ENCODE results near the gene NUBP1. TPM values are rescaled to one million over a fixed set of nuclear protein-coding genes. Genes with fewer than 3 reads are reported as not detected.

NUBP1 gene
- total RNA-seq, 1 experiment from 2014 or later = 17.3 TPM

- H3K36me3 Mint-ChIP-seq (ENCODE audit: insufficient read depth, unreplicated experiment) = peaks cover 9% of the 10 kb centered on the region
- H3K4me3 Mint-ChIP-seq (ENCODE audit: unreplicated experiment) = peak overlapping the region; percentile 95
- POLR2A ChIA-PET = interaction anchor here (0.5 to 1.5 kb wide), 4 partner anchors 85 to 199 kb away, joined by 3 to 5 read pairs (median 4); partner anchors contain the start of genes CIITA and DEXI
- CTCF ChIA-PET = interaction anchor here (0.7 to 3.3 kb wide), 4 partner anchors 134 to 229 kb away, joined by 3 to 31 read pairs (median 8); partner anchors contain the start of gene CIITA
- H3K4me1 Mint-ChIP-seq (ENCODE audit: insufficient read depth, unreplicated experiment) = peaks cover 16% of the 10 kb centered on the region
- H3K27ac Mint-ChIP-seq (ENCODE audit: low read depth, unreplicated experiment) = peak overlapping the region; percentile 100
- no peak for DNase-seq (ENCODE audit: unreplicated experiment)
- intact Hi-C loops (cut with micrococcal nuclease) = loop anchor here (5.0 kb wide), 1 partner anchor 134 kb away; the partner anchor contains the start of gene CIITA
- TF ChIP-seq CTCF (IDR thresholded peaks at IDR 0.05; ENCODE audit: unreplicated experiment) = no peak
- no TSS peak for BruUV-seq (replicated peaks)
- H3K9me3 Mint-ChIP-seq (ENCODE audit: unreplicated experiment) = no peaks in the 10 kb centered on the region
- no peaks in the 10 kb centered on the region for H3K27me3 Mint-ChIP-seq (ENCODE audit: insufficient read depth, unreplicated experiment)
These were observed 424 bp upstream of the NUBP1 start for GRCh38 chr16:10743227-10743609.

- Mint-ChIP-seq H3K36me3 (ENCODE audit: insufficient read depth, unreplicated experiment) (peaks cover 21% of the 10 kb centered on the region), H3K4me3 (ENCODE audit: unreplicated experiment) (peak overlapping the region; percentile 95), H3K27me3 (ENCODE audit: insufficient read depth, unreplicated experiment) (no peaks in the 10 kb centered on the region), H3K27ac (ENCODE audit: low read depth, unreplicated experiment) (peak overlapping the region; percentile 100), H3K4me1 (ENCODE audit: insufficient read depth, unreplicated experiment) (peaks cover 16% of the 10 kb centered on the region), H3K9me3 (ENCODE audit: unreplicated experiment) (no peaks in the 10 kb centered on the region)
- no peak for DNase-seq (ENCODE audit: unreplicated experiment)
- ChIA-PET POLR2A (interaction anchor here (0.6 to 1.5 kb wide), 11 partner anchors 15 to 1876 kb away, joined by 3 to 8 read pairs (median 3); partner anchors contain the start of genes CARHSP1 and DEXI), CTCF (interaction anchor here (0.6 to 3.3 kb wide), 10 partner anchors 13 to 1603 kb away, joined by 3 to 31 read pairs (median 4); no protein-coding TSS in a partner anchor)
- BruUV-seq (replicated peaks) = TSS peak; percentile 76
- intact Hi-C loops (cut with micrococcal nuclease) = loop anchor here (2.0 to 5.0 kb wide), 2 partner anchors 133 to 174 kb away; partner anchors contain the start of gene CIITA
- TF ChIP-seq CTCF (IDR thresholded peaks at IDR 0.05; ENCODE audit: unreplicated experiment) = no peak
These were observed 858 bp downstream of the NUBP1 start for GRCh38 chr16:10744370-10745030.

GRCh38 chr16:10745841-10746240, 2.2 kb downstream of the NUBP1 start:
- POLR2A ChIA-PET = no interaction called here
- Mint-ChIP-seq H3K27ac (ENCODE audit: low read depth, unreplicated experiment) (no peak overlapping the region), H3K36me3 (ENCODE audit: insufficient read depth, unreplicated experiment) (peaks cover 26% of the 10 kb centered on the region), H3K9me3 (ENCODE audit: unreplicated experiment) (no peaks in the 10 kb centered on the region), H3K27me3 (ENCODE audit: insufficient read depth, unreplicated experiment) (no peaks in the 10 kb centered on the region), H3K4me3 (ENCODE audit: unreplicated experiment) (no peak overlapping the region), H3K4me1 (ENCODE audit: insufficient read depth, unreplicated experiment) (peaks cover 16% of the 10 kb centered on the region)
- BruUV-seq (replicated peaks) = no TSS peak
- CTCF ChIA-PET = interaction anchor here (0.5 to 2.7 kb wide), 5 partner anchors 115 to 499 kb away, joined by 3 to 9 read pairs (median 4); no protein-coding TSS in a partner anchor
- no peak for TF ChIP-seq CTCF (IDR thresholded peaks at IDR 0.05; ENCODE audit: unreplicated experiment)
- DNase-seq (ENCODE audit: unreplicated experiment) = no peak
- intact Hi-C loops (cut with micrococcal nuclease) = loop anchor here (2.0 kb wide), 1 partner anchor 173 kb away; no protein-coding TSS in a partner anchor

- ChIA-PET CTCF (no interaction called here), POLR2A (no interaction called here)
- H3K4me3 Mint-ChIP-seq (ENCODE audit: unreplicated experiment) = no peak overlapping the region
- no peaks in the 10 kb centered on the region for H3K27me3 Mint-ChIP-seq (ENCODE audit: insufficient read depth, unreplicated experiment)
- H3K4me1 Mint-ChIP-seq (ENCODE audit: insufficient read depth, unreplicated experiment) = peaks cover 11% of the 10 kb centered on the region
- peaks cover 27% of the 10 kb centered on the region for H3K36me3 Mint-ChIP-seq (ENCODE audit: insufficient read depth, unreplicated experiment)
- H3K9me3 Mint-ChIP-seq (ENCODE audit: unreplicated experiment) = no peaks in the 10 kb centered on the region
- TF ChIP-seq CTCF (IDR thresholded peaks at IDR 0.05; ENCODE audit: unreplicated experiment) = no peak
- intact Hi-C loops (cut with micrococcal nuclease) = no loop called here
- BruUV-seq (replicated peaks) = no TSS peak
- H3K27ac Mint-ChIP-seq (ENCODE audit: low read depth, unreplicated experiment) = no peak overlapping the region
- no peak for DNase-seq (ENCODE audit: unreplicated experiment)
These were observed 7.2 kb downstream of the NUBP1 start for GRCh38 chr16:10750793-10751192.

All from MCF 10A (cell line).